Activated naive CD4-positive, alpha-beta T cell treated with anti-CD3 and anti-CD28 coated beads, Interleukin-2, amount 10 ng/mL, durations not matched to agents 7 days and 5 days (primary cell): Measurements from ENCODE around the gene RYR2.

Experiments
- CTCF ChIA-PET: fragments of 350-600 bp; sonication (Branson Sonifier 250); formaldehyde crosslinking; loops from one replicate; lab custom pipeline; 2021; ENCODE audit warnings: antibody characterized with exemption; lab: Charles Lee
- DNase-seq: peaks from one replicate; pipeline ENCODE4 v3.0.0-alpha.2; 2020
- H3K27ac Mint-ChIP-seq: one replicate; pipeline ENCODE4 v1.8.0; 2021; ENCODE audit warnings: mild to moderate bottlenecking, moderate library complexity, mixed read lengths
- H3K27me3 Mint-ChIP-seq: one replicate; pipeline ENCODE4 v1.8.0; 2021; ENCODE audit warnings: mild to moderate bottlenecking, mixed read lengths
- H3K36me3 Mint-ChIP-seq: one replicate; pipeline ENCODE4 v1.8.0; 2021; ENCODE audit warnings: mixed read lengths
- H3K4me1 Mint-ChIP-seq: one replicate; pipeline ENCODE4 v1.8.0; 2021; ENCODE audit warnings: mixed read lengths
- H3K4me3 Mint-ChIP-seq: one replicate; pipeline ENCODE4 v1.8.0; 2021; ENCODE audit warnings: mild to moderate bottlenecking, moderate library complexity, mixed read lengths
- H3K9me3 Mint-ChIP-seq: one replicate; pipeline ENCODE4 v1.8.0; 2021; ENCODE audit warnings: mixed read lengths

Gene RYR2

DNA sequence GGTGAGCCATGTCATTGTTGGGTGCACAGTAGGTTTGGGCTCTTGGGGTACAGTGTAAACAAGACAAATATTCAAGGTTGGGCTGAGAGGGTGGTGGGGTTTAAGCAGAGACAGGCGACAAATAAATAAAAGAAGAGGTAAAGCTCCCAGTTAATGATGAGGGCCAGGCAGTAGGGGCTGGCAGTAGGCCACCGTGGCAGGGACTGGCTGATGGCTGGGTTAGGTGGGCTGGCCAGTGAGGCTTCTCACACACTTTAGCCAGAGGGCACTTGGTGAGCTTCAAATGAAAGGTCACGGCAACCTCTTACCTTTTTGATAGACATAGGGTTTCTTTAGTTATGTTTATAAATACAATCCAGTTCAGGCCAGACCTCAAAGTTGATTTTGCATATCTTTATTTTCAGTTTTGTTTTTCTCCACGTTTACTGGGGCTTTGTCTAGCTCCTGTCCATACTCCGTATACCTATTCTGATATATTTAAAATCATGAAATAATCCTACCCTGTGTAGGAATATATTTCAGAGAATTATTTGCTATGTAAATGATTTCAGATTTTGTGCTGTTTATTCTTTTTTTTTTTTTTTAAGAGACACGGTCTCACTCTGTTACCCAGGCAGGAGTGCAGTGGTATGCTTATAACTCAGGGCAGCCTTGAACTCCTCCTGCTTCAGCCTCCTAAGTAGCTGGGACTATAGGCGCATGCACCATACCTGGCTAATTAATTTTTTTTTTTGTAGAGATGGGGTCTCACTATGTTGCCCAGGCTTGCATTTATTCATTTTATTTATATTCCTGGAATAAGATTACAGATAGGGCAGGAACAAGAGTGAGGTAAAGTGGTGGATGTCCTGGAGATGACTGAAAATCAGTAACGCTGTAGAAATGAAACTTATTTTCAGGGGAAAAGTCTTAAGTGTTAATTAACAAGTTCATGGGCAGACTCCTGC, 122.7 kb downstream of the RYR2 start:
- H3K4me1 Mint-ChIP-seq = no peaks in the 10 kb centered on the region
- no peaks in the 10 kb centered on the region for H3K9me3 Mint-ChIP-seq
- no peak for DNase-seq
- H3K27ac Mint-ChIP-seq = no peak overlapping the region
- CTCF ChIA-PET = interaction anchor here (0.6 kb wide), 1 partner anchor 393 kb away, joined by 5 read pairs; no protein-coding TSS in a partner anchor
- H3K27me3 Mint-ChIP-seq = no peaks in the 10 kb centered on the region
- no peak overlapping the region for H3K4me3 Mint-ChIP-seq
- no peaks in the 10 kb centered on the region for H3K36me3 Mint-ChIP-seq

GRCh38 chr1:237166086-237166485, 124.1 kb downstream of the RYR2 start:
- Mint-ChIP-seq H3K27me3 (no peaks in the 10 kb centered on the region), H3K4me3 (no peak overlapping the region), H3K27ac (no peak overlapping the region), H3K4me1 (no peaks in the 10 kb centered on the region), H3K9me3 (no peaks in the 10 kb centered on the region), H3K36me3 (no peaks in the 10 kb centered on the region)
- CTCF ChIA-PET = interaction anchor here (0.5 kb wide), 1 partner anchor 336 kb away, joined by 3 read pairs; no protein-coding TSS in a partner anchor
- no peak for DNase-seq

DNA sequence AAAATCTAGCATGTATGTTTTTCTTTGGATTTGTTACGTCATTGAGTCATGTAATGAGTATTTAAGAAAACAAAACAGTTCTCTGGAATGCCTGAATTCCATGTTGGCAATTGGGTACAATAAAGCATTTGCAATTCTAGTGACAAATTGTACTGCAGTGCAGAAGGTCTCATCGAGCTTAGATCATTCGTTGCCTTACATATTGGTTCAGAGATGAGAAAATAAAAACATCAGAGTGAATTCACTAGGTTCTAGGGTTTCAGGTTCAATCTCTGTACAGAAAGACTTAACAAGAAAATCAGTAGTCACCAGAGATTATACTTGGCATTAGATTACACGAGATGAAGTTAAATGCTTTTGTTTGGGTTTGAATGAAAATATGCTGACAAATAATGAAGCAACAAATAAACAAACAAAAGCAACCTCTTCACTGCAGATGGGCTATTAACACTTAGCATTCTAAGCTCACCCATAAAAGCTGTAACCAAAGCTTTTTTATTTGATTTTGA, 124.7 kb downstream of the RYR2 start:
- no peak overlapping the region for H3K4me3 Mint-ChIP-seq
- H3K4me1 Mint-ChIP-seq = no peaks in the 10 kb centered on the region
- H3K27ac Mint-ChIP-seq = no peak overlapping the region
- no peaks in the 10 kb centered on the region for H3K27me3 Mint-ChIP-seq
- DNase-seq = no peak
- H3K9me3 Mint-ChIP-seq = no peaks in the 10 kb centered on the region
- H3K36me3 Mint-ChIP-seq = no peaks in the 10 kb centered on the region
- CTCF ChIA-PET = no interaction called here

- H3K36me3 Mint-ChIP-seq = no peaks in the 10 kb centered on the region
- DNase-seq = no peak
- CTCF ChIA-PET = no interaction called here
- H3K4me1 Mint-ChIP-seq = no peaks in the 10 kb centered on the region
- H3K9me3 Mint-ChIP-seq = no peaks in the 10 kb centered on the region
- H3K4me3 Mint-ChIP-seq = no peak overlapping the region
- no peaks in the 10 kb centered on the region for H3K27me3 Mint-ChIP-seq
- no peak overlapping the region for H3K27ac Mint-ChIP-seq
Observed at GRCh38 chr1:237170149-237170548, 128.2 kb downstream of the RYR2 start.

GRCh38 chr1:237171454-237172117, 129.6 kb downstream of the RYR2 start:
- no peak overlapping the region for H3K27ac Mint-ChIP-seq
- CTCF ChIA-PET = no interaction called here
- no peaks in the 10 kb centered on the region for H3K9me3 Mint-ChIP-seq
- H3K4me1 Mint-ChIP-seq = no peaks in the 10 kb centered on the region
- DNase-seq = no peak
- H3K27me3 Mint-ChIP-seq = no peaks in the 10 kb centered on the region
- H3K36me3 Mint-ChIP-seq = no peaks in the 10 kb centered on the region
- H3K4me3 Mint-ChIP-seq = no peak overlapping the region

- no peak overlapping the region for H3K27ac Mint-ChIP-seq
- CTCF ChIA-PET = no interaction called here
- H3K4me1 Mint-ChIP-seq = no peaks in the 10 kb centered on the region
- DNase-seq = no peak
- H3K9me3 Mint-ChIP-seq = no peaks in the 10 kb centered on the region
- no peaks in the 10 kb centered on the region for H3K36me3 Mint-ChIP-seq
- H3K27me3 Mint-ChIP-seq = no peaks in the 10 kb centered on the region
- no peak overlapping the region for H3K4me3 Mint-ChIP-seq
Observed at GRCh38 chr1:237172118-237172485, 130.1 kb downstream of the RYR2 start.

DNA sequence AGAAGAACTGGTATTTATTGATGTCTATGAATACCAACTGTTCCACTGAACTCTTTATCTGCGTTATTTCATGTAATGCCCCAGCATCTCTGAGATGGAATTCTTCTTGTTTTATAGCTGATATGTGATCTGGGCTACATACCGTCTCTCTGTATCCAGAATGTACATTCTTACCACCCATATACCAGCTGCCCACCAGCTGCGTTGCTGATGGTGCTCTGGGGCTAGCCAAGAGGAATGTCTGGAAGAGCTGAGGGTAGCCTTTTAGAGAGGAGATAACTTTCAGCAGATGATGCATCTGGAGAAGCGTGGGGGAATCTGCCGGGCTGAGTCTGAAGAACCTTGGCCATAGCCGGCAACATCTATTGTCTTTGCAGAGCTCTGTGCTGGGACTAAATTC, 137.5 kb downstream of the RYR2 start:
- CTCF ChIA-PET = no interaction called here

DNA sequence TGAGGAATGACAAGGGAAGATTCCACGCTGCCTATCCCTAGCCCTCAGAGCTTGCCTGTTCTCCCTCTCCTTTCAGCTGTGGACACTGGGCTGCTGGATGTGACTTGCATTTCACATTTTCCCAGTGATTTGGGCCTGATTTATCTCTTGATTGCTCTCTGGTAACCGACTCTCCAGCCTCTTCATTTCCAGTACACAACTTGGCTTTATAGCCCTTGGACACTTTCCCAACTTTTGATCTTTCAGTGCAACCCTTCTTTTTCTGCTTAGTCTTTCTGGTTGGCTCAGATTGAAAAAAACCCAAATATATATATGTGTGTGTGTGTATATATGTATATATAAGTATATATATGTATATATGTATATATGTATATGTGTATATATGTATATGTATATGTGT, 138.3 kb downstream of the RYR2 start:
- no peaks in the 10 kb centered on the region for H3K9me3 Mint-ChIP-seq
- DNase-seq = no peak
- H3K4me1 Mint-ChIP-seq = no peaks in the 10 kb centered on the region
- no peak overlapping the region for H3K4me3 Mint-ChIP-seq
- H3K36me3 Mint-ChIP-seq = no peaks in the 10 kb centered on the region
- CTCF ChIA-PET = no interaction called here
- no peaks in the 10 kb centered on the region for H3K27me3 Mint-ChIP-seq
- H3K27ac Mint-ChIP-seq = no peak overlapping the region

More for the DNA sequence above, 137.5 kb downstream of the RYR2 start:
- no peaks in the 10 kb centered on the region for H3K4me1 Mint-ChIP-seq
- H3K27me3 Mint-ChIP-seq = no peaks in the 10 kb centered on the region
- no peak overlapping the region for H3K4me3 Mint-ChIP-seq
- DNase-seq = no peak
- H3K36me3 Mint-ChIP-seq = no peaks in the 10 kb centered on the region
- no peaks in the 10 kb centered on the region for H3K9me3 Mint-ChIP-seq
- no peak overlapping the region for H3K27ac Mint-ChIP-seq

GRCh38 chr1:237181743-237182317, 139.8 kb downstream of the RYR2 start:
- H3K36me3 Mint-ChIP-seq = no peaks in the 10 kb centered on the region
- H3K27ac Mint-ChIP-seq = no peak overlapping the region
- no peak overlapping the region for H3K4me3 Mint-ChIP-seq

DNA sequence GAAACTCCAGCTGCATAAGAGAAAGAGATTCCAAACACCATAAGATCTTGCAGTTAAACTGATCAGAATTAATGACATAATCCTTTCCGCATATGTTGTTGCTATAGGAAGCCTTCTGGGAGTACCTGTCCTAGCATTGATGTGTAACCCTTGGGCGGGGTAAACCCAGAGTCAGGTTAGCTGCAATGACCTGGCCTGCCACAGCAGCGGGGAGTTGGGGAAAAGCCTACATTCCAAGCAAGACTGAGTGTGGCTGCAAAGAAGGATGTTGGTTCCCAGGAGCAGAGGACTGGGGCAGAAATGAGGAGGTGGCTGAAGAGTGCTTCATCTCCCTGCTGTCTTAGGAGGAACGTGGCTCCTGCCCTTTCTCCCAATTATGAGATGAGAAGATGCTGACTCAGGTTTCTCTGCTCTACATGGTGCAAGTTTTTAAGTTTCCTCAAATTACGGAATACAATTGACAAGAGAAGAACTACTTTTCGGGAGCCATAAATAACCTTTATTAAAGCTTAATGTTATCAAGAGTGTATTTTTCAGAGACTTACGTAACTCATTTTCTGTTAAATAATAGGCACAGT, 142.1 kb downstream of the RYR2 start:
- H3K9me3 Mint-ChIP-seq = no peaks in the 10 kb centered on the region
- no peaks in the 10 kb centered on the region for H3K27me3 Mint-ChIP-seq
- no peaks in the 10 kb centered on the region for H3K36me3 Mint-ChIP-seq
- H3K4me1 Mint-ChIP-seq = no peaks in the 10 kb centered on the region
- H3K4me3 Mint-ChIP-seq = no peak overlapping the region
- DNase-seq = no peak
- no peak overlapping the region for H3K27ac Mint-ChIP-seq
- CTCF ChIA-PET = no interaction called here

More at GRCh38 chr1:237181743-237182317, 139.8 kb downstream of the RYR2 start:
- Mint-ChIP-seq H3K9me3 (no peaks in the 10 kb centered on the region), H3K27me3 (no peaks in the 10 kb centered on the region), H3K4me1 (no peaks in the 10 kb centered on the region)
- CTCF ChIA-PET = no interaction called here
- no peak for DNase-seq

- Mint-ChIP-seq H3K36me3 (no peaks in the 10 kb centered on the region), H3K27me3 (no peaks in the 10 kb centered on the region), H3K4me3 (no peak overlapping the region), H3K9me3 (no peaks in the 10 kb centered on the region), H3K4me1 (no peaks in the 10 kb centered on the region), H3K27ac (no peak overlapping the region)
- CTCF ChIA-PET = no interaction called here
- no peak for DNase-seq
Observed at GRCh38 chr1:237186675-237187074, 144.7 kb downstream of the RYR2 start.

DNA sequence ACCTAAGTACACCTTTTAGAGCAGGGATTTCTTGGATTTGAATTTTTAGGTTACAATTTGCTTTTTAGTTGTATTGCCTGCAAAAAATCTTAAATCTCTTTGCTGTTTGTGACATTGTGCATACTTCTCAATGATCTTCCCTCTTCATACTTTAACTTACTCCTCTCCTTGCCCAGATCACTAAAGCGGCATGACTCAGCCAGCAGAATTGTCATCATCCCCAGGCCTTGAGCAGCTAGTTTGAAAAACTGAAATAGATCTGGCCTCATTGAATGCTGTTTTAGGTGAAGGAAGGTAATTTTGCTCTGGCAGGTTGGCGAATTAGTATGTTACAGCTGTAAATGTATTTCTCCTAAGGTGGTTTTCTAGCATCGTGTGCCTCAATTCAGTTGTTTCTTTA, 145.9 kb downstream of the RYR2 start:
- DNase-seq = no peak
- Mint-ChIP-seq H3K27ac (no peak overlapping the region), H3K27me3 (no peaks in the 10 kb centered on the region), H3K9me3 (no peaks in the 10 kb centered on the region), H3K4me1 (no peaks in the 10 kb centered on the region), H3K36me3 (no peaks in the 10 kb centered on the region), H3K4me3 (no peak overlapping the region)
- CTCF ChIA-PET = no interaction called here

DNA sequence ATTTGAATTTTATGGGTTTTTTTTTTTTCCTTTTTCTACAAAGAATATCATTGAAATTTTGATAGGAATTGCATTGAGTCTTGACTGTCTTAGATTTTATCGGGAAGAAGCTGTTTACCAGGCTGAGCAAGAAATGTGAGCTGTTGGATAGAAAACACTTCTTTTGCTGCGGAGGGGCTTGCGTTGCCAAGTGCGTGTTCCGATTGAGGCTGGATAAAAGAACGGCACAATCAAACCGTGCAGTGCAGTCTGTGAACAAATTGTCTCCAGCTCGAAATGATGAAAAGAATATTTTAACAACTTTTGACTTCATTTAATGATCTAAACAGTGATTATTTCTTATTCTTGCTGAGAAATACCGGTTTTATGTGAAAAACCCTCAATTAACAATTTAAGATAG, 149.4 kb downstream of the RYR2 start:
- no peaks in the 10 kb centered on the region for H3K27me3 Mint-ChIP-seq
- CTCF ChIA-PET = no interaction called here
- no peak overlapping the region for H3K27ac Mint-ChIP-seq

More for the DNA sequence above, 149.4 kb downstream of the RYR2 start:
- Mint-ChIP-seq H3K36me3 (no peaks in the 10 kb centered on the region), H3K9me3 (no peaks in the 10 kb centered on the region), H3K4me1 (no peaks in the 10 kb centered on the region), H3K4me3 (no peak overlapping the region)
- DNase-seq = no peak
